GM19397 (cell line): ENCODE data around the gene PTPRR.

ENCODE experiments used
- ATAC-seq: cut with Tn5 transposase; IDR thresholded peaks from one replicate; pipeline ENCODE4 v1.9.1; 2021; ENCODE audit warnings: mild to moderate bottlenecking, moderate library complexity; ENCODE audit not compliant: unreplicated experiment

Gene PTPRR

DNA sequence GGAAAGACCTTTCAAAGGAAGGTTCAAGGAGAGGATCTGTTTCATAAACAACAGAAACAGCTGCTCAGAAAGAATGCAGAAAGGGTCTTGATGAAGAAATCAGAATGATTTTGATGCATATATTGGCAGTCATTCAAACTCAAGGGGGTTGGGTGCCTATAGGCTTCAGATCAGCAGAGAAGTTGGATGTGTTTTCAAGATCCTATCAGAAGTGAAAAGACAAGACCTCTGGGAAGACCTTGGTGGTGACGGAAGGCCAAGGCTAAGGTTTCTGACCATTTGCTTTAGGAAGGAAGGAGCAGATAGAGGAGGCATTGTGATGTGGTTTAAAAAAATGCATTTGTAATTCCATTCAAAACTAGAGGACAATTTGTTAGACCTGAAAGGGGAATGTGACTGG is 268.1 kb downstream of the PTPRR start:
- ATAC-seq = no peak

DNA sequence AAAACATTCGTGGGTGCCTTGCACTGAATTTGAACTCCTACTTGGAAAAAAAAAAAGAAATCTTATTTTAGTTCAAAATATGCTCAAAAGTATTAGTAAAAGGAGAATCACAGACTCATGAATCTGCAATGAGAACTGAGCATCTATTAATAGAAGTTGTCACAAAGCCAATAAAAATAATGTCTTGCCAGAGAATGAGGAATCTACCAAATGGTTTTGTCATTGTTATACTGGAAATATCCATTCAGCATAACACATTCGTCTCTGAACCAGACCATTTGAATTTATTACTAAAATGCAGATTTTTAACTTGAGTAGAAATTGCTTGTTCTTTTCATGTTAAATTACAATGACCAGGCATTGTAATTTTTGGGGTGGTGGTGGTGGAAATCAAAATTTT is 271.7 kb downstream of the PTPRR start:
- no peak for ATAC-seq

DNA sequence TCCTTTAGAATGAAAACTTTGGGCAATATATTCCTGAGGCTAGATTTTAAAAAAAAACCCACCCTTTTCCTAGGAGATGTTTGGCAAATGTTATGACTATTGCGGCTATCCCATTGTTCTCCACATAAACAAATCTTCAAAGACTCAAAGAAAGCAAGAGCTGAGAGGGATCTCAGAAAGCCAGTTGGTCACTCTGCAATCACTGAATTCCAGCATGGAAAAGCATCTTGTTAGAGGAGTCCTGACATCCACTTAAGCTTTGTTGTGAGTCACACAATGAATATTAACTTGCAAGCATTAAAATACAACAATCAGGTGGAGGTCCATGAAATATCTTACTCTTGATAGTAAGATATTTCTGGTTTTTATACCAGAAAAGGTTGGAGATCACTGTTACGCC is 272.3 kb downstream of the PTPRR start:
- no peak for ATAC-seq

DNA sequence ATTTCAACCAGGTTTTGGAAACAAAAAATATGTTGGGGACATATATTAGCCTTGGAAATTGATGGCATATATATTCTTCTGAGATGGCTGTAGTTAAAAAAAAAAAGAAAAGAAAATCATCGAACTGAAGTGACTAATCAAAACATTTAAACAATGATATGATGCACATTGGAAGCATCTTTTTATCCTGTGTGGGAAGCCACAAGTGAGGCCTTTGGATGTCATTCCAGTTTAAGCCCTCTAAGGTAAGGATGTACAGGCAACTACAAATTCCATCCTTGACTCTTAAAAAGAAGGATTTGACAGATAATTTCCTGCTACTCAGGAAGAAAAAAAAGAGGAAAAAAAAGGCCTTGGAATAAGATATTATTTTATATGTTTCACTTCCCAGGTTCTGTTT is 273.7 kb downstream of the PTPRR start:
- no peak for ATAC-seq

DNA sequence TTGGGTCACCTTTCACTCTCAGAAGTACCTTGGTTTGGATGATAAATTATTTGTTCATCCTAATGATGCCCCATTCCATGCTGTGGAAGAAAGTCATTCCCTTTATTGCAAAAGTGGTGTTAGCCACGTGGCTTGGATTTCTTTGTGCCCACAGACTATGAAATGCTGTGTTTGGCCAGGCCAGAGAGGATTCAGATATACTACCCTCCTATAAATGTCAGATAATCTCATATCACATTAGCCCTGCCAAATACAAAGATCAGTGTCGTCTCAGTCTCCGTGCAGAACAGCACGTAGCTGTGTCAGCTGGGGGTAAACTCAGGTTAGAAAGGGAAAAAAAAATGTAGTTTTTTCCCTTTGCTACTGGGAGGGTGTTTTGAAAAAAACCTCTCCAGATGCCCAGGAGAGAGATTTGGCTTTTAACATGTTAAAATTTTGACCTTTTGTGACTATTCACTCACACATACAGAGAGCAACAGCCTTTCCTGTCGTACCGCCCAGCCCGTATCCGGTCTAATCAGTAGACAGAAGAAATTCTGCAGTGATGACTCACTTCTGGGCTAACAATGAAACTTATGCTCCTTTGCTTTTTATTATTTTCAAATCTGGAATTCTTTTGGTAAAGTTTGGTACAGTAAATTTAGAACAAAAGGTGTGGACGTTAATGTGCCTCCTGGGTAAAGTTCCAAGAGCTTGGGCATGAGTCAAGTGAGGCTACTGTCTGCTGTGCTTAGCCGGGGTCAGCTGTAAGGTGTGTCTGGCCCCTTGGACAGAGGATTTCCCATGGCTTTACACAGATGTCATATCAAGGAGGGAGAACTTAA is 274.8 kb downstream of the PTPRR start:
- ATAC-seq = no peak

DNA sequence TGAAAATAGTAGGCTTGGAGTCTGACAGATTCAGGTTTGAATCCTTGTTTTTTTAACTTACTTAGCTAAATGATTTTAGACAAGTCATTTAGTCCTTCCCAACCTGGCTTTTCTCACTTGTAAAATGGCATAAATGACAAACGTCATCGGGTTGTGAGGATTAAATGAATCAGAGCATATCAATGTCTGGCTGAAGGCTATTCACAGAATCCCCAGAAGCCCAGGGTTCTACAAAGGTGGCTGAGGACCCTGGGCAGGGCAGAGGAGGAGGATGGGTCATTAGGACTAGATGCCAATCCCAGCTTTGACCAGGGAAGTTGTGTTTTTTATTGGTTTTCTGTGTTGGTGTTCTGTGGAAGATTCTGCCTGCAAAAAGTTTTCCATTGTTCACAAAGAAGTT is 275.7 kb downstream of the PTPRR start:
- no peak for ATAC-seq

DNA sequence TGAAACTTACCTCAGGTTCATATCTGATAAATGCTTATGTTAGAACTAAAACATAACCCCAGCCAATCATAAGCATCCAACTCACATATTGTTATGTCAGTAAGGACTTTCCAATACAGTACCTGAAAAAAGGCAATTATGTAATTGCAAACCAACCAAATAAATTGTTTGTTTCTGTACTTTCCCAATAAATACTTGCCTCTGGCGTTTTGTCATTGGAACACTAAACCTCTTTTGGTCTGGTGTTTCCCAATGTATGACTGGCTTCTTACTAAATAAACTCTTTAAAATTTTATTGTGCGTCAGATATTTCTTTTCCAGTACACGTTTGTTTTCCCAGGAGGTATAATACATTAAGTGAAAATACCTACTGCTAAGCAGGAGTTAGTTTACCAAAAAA is 276.6 kb downstream of the PTPRR start:
- no peak for ATAC-seq

DNA sequence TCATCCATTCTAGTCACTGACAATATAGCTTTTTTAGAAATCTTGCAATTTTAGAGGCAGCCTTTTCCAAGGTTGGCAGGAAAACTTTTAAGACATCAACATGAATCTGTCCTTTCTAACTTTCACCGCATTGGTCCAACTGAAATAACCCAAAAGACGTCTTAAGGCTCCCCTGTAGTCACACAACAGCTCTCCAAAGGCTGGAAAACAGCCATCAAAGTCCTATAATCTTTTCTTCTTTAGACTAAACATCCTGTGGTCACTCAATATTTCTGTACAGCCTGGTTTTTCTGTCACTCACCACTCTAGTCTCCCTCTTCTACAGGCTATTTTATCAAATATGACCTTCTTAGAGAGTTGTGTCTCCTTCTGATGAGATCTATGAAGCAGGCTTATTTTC is 278.8 kb downstream of the PTPRR start:
- no peak for ATAC-seq

DNA sequence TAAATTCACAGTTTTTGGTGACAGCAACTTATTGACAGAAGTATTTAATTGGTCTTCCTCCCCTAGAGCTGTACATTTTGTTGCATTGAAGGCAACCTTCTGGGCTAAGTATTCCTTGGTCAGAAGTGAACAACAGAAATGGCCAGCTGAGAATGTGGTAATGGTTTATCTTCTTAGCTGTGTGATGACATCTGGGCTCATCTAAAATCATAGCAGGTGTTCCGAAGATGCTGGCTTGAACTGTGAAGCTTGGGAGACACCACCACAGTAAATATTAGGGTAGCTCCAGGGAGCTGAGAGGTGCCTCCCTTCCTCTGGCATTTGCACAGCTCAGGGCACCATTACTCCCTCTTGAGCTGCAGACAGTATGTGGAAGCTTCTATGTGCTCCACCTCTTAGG is 279.6 kb downstream of the PTPRR start:
- ATAC-seq = no peak

DNA sequence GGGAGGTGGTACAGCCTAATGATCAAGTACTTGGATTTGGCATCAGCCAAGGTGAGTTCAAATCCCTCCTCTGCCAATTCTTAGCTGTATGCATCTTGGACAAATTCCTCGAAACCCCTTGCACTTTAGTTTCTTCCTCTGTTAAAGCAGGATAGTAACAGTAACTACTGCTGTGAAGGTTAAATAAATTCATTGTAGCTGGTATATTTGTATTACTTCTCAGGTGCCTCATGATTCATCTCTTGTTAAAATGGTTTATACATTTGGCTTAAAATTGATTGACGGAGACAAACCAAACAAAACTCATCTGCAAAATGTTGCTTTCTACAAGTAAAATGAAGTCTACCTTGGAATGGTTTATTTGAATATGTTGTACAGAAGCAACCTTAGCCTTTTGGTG is 281.0 kb downstream of the PTPRR start:
- ATAC-seq = no peak

DNA sequence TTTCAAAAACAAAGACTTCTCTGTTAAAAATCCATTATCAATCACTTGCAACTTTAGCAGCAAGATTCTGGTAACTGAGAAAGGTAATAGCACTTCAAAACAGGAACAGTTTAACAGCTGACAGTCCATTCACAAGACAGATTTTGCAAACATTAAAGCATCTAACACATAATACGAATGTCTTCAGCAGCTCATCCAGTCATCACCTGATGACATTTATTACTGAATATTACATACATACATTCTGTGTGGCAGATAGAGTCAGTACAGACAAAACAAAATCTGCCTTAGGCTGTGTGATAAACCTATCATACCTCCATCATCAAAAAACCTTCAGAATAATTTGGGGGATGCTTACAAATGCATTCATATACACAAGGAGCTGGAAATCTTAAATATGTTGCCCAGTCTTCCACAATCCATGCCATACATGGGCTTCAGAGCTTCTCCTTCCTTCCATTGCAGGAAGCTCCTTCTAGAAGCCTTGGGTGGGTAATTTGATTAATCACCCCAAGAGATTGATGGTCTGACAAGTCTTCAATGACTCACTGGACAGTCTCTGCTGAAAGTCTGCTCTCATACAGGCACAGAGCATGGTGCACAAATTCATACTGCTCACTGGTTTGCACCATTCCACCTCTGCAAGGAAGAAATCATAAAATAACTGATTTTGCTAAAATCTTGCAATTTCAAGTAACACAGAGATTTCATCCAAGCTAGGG is 281.7 kb downstream of the PTPRR start:
- no peak for ATAC-seq

DNA sequence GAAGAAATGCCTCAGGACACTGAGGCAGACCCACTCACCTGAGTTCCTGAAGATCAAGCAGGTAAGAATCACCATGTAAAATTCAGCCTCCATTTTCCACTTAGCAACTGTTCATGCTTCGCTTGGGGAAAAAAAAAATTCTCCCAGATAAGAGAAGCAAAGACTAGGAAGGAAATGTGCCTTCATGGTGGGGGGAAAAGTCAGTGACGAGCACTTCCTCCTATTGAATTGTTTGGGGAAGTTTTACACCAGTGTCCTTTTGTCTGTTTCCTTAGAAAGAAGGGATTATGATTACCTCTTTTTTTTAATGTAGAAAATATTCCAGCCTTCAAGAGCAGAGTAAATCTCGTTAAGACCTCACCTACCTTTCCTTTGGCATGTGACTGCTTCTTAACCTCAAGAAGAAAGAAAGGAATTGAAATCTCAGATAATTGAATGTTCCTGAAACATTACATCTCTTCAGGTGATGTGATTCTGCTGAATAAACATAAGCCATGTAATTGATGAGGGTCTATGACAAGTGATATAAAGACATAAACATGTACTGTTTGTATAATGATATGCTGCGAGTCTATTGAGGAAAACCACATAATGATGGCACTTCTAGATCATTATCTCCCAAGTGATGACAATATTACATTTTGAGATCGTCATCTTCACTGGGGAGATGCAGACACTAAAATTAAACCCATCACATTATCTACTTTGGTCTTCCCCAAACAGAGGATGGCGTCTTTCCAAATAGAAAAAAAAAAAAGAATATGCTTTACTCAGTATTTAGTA is 283.0 kb downstream of the PTPRR start, which contains the start of gene PTPRB:
Gene PTPRB (minus strand): TSS at position 127 of the 783 bp plus-strand sequence. CDS start 34 bp downstream, at position 93.
- no peak for ATAC-seq

DNA sequence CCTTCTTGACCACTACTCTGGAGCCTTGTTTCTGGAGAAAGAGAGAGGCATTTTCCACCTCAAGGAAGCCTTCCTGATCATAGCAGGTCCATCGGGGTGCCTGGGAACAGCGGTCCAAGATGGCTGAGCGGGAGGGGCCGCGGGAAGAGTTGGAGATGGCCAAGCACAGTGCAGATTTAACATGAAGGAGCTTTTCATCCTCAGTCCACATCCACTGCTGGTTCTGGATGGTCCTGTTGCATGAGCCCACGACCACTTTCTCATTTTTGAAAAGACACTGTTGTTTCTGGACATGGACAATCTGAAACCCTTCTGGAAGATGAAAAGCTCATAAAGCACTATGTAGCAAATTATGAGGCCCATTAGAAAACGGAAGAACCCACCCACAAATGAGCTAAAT is 284.8 kb downstream of the PTPRR start:
- ATAC-seq = no peak

DNA sequence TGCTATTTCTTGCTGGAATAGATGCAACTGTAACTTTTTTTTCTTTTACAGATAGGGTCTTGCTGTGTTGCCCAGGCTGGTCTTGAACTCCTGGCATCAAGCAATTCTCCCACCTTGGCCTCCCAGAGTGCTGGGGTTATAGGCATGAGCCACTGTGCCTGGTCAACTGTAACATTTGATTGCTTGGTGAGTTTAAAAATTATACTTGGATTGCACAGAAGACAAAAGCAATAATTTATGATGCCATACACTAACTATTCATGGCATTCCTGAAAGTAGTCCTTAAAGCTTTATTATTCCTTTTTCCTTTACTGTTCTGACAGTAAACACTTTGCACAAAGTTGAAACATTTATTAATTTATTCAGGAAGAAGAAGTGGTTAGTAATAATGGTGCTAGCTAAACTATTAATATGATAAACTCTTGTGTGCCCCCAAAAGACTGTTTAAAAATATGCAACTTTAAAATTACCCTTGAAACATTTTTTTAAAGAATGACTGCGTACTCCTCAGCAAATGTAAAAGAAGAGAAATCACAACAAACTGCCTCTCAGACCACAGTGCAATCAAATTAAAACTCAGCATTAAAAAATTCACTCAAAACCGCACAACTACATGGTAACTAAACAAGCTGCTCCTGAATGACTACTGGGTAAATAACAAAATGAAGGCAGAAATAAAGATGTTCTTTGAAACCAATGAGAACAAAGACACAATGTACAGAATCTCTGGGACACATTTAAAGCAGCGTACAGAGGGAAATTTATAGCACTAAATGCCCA is 291.6 kb downstream of the PTPRR start:
- no peak for ATAC-seq

DNA sequence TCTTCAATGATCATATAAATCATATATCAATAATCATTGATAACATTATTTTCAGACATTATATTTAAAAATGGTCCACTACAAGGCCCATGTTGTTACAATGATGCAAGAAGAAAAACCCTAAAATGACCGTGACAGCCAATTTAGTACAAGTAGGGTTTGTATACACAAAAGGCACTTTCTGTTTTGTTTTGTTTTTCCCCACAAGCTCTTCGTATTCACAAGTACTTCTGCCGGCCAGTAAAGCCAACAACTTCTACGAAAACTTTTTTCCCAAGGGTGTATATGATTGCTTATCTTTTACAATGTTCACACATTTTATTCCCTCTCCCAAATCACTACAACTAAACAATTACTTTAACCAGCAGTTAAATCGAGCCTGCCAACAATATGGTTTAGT is 292.9 kb downstream of the PTPRR start:
- no peak for ATAC-seq

DNA sequence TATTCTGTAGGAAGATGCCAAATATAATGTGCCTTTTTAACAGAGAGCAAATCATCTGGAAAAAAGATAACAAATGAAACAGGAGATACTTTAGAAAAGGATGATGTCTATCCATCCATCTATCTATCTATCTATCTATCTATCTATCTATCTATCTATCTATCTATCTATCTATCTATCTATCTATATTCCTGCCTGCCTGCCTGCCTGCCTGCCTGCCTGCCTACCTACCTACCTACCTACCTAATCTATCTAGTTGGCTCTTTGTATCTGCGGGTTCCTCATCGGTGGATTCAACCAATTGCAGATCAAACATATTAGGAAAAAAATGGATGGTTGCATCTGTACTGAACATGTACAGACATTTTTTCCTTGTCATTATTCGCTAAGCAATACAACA is 294.4 kb downstream of the PTPRR start:
- ATAC-seq = no peak

DNA sequence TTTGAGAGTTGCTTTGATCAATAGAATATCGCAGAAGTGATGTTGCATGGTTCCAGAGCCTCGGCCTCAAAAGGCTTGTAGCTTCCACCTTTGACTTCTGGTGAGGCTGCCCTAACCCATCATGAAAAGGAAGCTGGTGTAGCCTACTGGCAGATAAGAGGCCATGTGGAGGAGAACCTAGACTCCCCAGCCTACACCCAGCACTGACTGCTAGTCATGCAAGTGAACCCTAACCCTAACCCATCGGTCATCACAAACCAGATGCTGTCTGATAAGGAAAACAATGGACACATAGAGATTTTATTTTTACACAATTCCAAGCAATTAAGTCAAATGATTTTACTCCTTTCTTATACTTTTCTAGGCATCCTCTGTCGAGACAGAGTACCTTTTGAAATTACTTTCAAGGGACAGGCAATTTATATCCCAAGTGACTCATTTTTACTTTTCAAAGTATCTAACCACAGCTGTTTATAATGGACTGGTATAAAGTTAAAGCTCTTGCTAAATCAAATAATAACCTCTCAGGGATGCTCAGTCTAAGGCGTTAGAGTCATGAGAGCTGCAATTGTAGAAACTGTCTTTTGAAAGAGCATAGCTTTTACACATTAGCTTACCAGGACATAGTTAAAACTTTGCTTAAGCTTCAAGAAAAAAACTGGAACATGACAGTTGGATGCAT is 300.9 kb downstream of the PTPRR start:
- ATAC-seq = no peak

DNA sequence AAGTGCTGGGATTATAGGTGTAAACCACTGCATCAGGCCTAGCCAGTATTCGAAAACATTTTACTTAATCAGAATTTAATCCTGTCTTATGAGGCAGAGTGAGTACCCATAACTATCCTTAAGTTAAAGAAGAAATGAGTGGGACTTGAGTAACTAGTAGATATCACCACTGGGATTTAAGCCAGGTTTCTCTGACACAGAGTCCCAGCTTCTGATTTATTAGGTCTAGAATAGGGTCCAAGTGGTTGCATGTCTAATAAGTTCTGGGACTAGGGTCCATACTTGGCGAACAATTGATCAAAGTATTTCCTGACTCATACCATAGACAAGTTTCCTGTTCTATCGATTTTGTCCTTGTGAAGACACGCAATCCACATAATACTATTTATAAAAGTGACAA is 302.2 kb downstream of the PTPRR start:
- no peak for ATAC-seq

DNA sequence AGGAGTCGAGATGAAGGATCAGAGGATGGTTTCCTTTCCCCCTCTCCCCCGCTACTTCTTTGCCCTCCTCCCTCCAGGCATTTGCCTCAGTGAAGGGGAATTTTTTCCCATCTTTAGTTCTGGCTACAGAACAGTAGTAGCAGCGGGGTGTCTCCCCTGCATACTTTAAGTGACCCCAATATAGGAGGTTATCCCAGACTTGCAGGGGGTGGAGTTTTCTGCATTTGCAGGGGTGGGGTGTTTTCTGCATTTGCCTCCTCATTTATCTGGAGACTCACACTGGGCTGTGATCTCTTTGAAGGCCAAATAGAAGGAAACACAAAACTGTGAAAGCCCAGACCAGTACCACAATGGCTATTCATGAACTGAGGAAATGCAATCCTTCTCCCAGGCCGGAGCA is 303.1 kb downstream of the PTPRR start:
- no peak for ATAC-seq

DNA sequence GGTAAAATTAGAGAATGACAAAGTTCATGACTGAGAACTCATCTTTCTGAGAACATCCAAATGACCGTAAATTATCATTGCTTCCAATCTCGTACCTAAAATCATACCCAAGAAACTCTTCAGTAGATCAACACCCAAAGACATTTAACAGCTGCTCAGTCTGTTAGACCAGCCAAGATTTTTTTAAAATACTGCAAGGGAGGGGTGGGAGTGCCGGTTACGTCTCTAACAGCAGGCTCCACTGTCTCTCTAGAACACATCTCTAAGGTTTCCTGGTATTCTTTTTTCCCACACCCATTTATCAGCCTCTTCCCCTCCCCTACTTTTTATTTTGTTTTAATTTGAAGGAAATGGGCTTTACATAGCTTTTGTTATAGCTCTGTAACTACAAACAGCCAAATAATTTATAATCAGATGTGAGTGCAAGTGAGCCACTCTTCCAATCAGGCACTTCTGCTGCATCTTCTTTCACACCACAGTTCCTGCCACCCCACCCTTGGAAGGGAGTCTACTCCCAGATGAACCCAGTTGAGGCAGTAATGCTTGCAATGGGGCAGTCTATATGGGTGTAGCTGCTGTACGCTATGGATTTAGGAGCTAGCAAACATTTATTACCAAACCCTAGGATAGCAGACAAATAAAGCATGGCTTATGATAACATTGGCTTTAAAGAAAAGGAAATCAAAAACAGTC is 305.2 kb downstream of the PTPRR start:
- ATAC-seq = no peak
